Endothelial cell of umbilical vein (primary cell): ENCODE data around the gene PPTC7.

ENCODE experiments used
- CTCF ChIP-seq, 2 donors: IDR thresholded peaks; 1 replicate in 1 of 2; 2 replicates in 1 of 2; pipeline ENCODE4 v1.5.1; 2011; ENCODE audit warnings: low read length in 2 of 2, mild to moderate bottlenecking in 2 of 2, moderate library complexity in 2 of 2, control low read depth in 1 of 2, inconsistent platforms in 1 of 2, low read depth in 1 of 2; ENCODE audit not compliant: insufficient read depth in 1 of 2; ENCODE audit errors: extremely low read depth in 1 of 2
- EZH2 ChIP-seq: IDR thresholded peaks from 2 replicates; pipeline ENCODE4 v1.6.1; 2012; ENCODE audit warnings: borderline replicate concordance, low read depth, mild to moderate bottlenecking, moderate library complexity, low read length, inconsistent platforms; ENCODE audit not compliant: severe bottlenecking
- FOS ChIP-seq: IDR thresholded peaks from 2 replicates; pipeline ENCODE4 v1.6.1; 2011; ENCODE audit warnings: mild to moderate bottlenecking, low read length, moderate library complexity, borderline replicate concordance; ENCODE audit not compliant: insufficient read depth
- GATA2 ChIP-seq: IDR thresholded peaks from 2 replicates; pipeline ENCODE4 v1.7.0; 2011; ENCODE audit warnings: low read depth, mild to moderate bottlenecking, moderate library complexity, mixed read lengths, low read length; ENCODE audit not compliant: insufficient read length, insufficient read depth
- MAX ChIP-seq: IDR thresholded peaks from 2 replicates; pipeline ENCODE4 v1.6.1; 2011; ENCODE audit not compliant: insufficient read depth, insufficient read length
- POLR2A ChIP-seq: IDR thresholded peaks from 2 replicates; pipeline ENCODE4 v1.6.1; 2012; ENCODE audit warnings: low read depth, mild to moderate bottlenecking, control low read depth, low read length
- POLR2AphosphoS5 ChIP-seq: IDR thresholded peaks from 2 replicates; pipeline ENCODE4 v1.6.1; 2012; ENCODE audit warnings: low read depth, mild to moderate bottlenecking, control low read depth, low read length, moderate library complexity; ENCODE audit not compliant: insufficient read depth

DNA sequence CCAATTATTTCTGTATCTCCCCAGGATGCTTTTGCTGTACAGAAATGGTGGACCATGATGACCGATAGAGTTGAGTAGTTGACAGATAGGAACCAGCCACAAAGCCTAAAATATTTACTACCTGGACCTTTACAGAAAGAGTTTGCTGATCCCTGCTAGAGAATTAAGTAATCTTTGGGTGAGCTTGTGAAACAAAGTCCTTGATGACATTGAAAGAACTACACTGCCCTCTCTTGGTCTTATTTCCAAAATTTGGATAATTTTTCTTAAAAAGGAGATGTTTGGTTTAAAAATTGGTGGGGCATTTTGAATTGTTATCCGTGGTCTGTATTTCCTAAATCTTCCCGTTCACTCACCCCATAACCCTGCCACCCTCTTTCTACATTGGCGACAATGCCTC, 17.1 kb upstream of the PPTC7 start:
- TF ChIP-seq POLR2A = no peak
- no peak for TF ChIP-seq EZH2
- peak; percentile 10 to 15 for TF ChIP-seq CTCF (IDR thresholded peaks at IDR 0.05; ENCODE audit: extremely low read depth in 1 of 2, insufficient read depth in 1 of 2, low read depth in 1 of 2, low read length in 2 of 2)
- no peak for TF ChIP-seq FOS
- no peak for TF ChIP-seq POLR2AphosphoS5
- TF ChIP-seq MAX = no peak
- TF ChIP-seq GATA2 = no peak
